K562 (cell line): ENCODE measurements around the gene HNMT. TPM values are rescaled to one million over a fixed set of nuclear protein-coding genes. Genes with fewer than 3 reads are reported as not detected.
A peak's percentile ranks its signal among the peaks of the same experiment; 100 is the strongest.

ENCODE experiments used
- ATAC-seq: fragments of 200-7000 bp; cut with Tn5 transposase; 3 replicates; pipeline ENCODE4 v1.9.1; 2020; ENCODE audit warnings: moderate library complexity
- BruUV-seq: library from RNA; stranded (reverse); fragments of 400-500 nt; replicated peaks from 2 replicates; lab custom pipeline; 2021; lab: Mats Ljungman, UMichigan
- CTCF ChIA-PET: fragments of 300-600 bp; formaldehyde crosslinking; extraction: SDS; loops from one replicate; lab custom pipeline; 2021; ENCODE audit warnings: low intra/inter-chr PET ratio; lab: Yijun Ruan, JAX
- POLR2A ChIA-PET: fragments of 300-600, 350-650 bp; sonication (Branson Sonifier 250); formaldehyde crosslinking; extraction: SDS; loops from one replicate; lab custom pipeline; 2021; ENCODE audit warnings: antibody characterized with exemption, inconsistent platforms; lab: Yijun Ruan, JAX
- DNase-seq, 4 experiments: peaks; one replicate each; pipeline versions ENCODE4 v3.0.0 to v3.0.0-alpha.2; 2011 to 2018; ENCODE audit warnings: low spot score in 3 of 4, mixed read lengths in 3 of 4; ENCODE audit errors: extremely low read depth in 1 of 4
- FAIRE-seq: peaks from 2 replicates; lab custom pipeline; 2011; peaks lifted over from hg19 to GRCh38; lab: Jason Lieb, UNC
- H2AFZ ChIP-seq: 2 replicates; pipeline ENCODE4 v1.6.0; 2011; ENCODE audit warnings: low read depth, low read length, control low read depth, inconsistent platforms
- H3K27ac ChIP-seq: fragments of 200-600 bp; 3 replicates; pipeline ENCODE4 v1.8.0; 2011; ENCODE audit warnings: low read depth, mild to moderate bottlenecking, control low read depth, inconsistent platforms, low read length, moderate library complexity, mixed read lengths; ENCODE audit errors: extremely low read depth
- H3K27me3 ChIP-seq, 2 experiments: fragments of 300-600 bp in 1 of 2; 2 replicates in 1 of 2; 3 replicates in 1 of 2; pipeline versions ENCODE4 v1.6.0 to v1.8.0; 2011; ENCODE audit warnings: inconsistent platforms in 2 of 2, low read length in 2 of 2, mild to moderate bottlenecking in 1 of 2, mixed read lengths in 1 of 2, moderate library complexity in 1 of 2; ENCODE audit not compliant: control insufficient read depth in 2 of 2, insufficient read depth in 2 of 2
- H3K36me3 ChIP-seq: fragments of 300-600 bp; 3 replicates; pipeline ENCODE4 v1.8.0; 2011; ENCODE audit warnings: mild to moderate bottlenecking, low read length, inconsistent platforms; ENCODE audit not compliant: control insufficient read depth, insufficient read depth
- H3K4me1 ChIP-seq, 2 experiments: fragments of 200-600 bp in 1 of 2; replicated peaks in 1 of 2; 2 replicates in 1 of 2; 3 replicates in 1 of 2; pipeline versions ENCODE4 v1.5.1 to v1.8.0; 2011; ENCODE audit warnings: inconsistent platforms in 2 of 2, low read length in 2 of 2, mild to moderate bottlenecking in 1 of 2, mixed read lengths in 1 of 2, moderate library complexity in 1 of 2; ENCODE audit not compliant: control insufficient read depth in 2 of 2, insufficient read depth in 2 of 2
- H3K4me2 ChIP-seq: 2 replicates; pipeline ENCODE4 v1.6.1; 2011; ENCODE audit warnings: low read length, control low read depth, inconsistent platforms, mixed read lengths; ENCODE audit not compliant: insufficient read depth
- H3K4me3 ChIP-seq: fragments of 200-600 bp; sonication (generic), shearing (Covaris generic); 2 replicates; pipeline ENCODE4 v1.5.1; 2016; ENCODE audit warnings: control low read depth, inconsistent platforms
- H3K79me2 ChIP-seq: fragments of 200-600 bp; 3 replicates; pipeline ENCODE4 v1.8.0; 2011; ENCODE audit warnings: low read length, inconsistent platforms; ENCODE audit not compliant: control insufficient read depth, insufficient read depth
- H3K9ac ChIP-seq, 2 experiments: 2 replicates each; pipeline versions ENCODE4 v1.6.0 to v1.6.1; 2011; ENCODE audit warnings: low read depth in 2 of 2, low read length in 2 of 2, control low read depth in 1 of 2, inconsistent platforms in 1 of 2, mild to moderate bottlenecking in 1 of 2, mixed read lengths in 1 of 2; ENCODE audit not compliant: insufficient read depth in 1 of 2
- H3K9me1 ChIP-seq: one replicate; pipeline ENCODE4 v1.6.0; 2011; ENCODE audit warnings: inconsistent platforms, mild to moderate bottlenecking, low read length, moderate library complexity; ENCODE audit not compliant: control insufficient read depth, insufficient read depth
- H3K9me3 ChIP-seq: replicated peaks from 2 replicates; pipeline ENCODE4 v1.5.1; 2011; ENCODE audit warnings: low read depth, low read length, inconsistent platforms; ENCODE audit not compliant: control insufficient read depth, insufficient read depth
- H4K20me1 ChIP-seq: replicated peaks from 2 replicates; pipeline ENCODE4 v1.6.1; 2011; ENCODE audit warnings: low read length, inconsistent platforms, mixed read lengths; ENCODE audit not compliant: control insufficient read depth, insufficient read depth
- FOXM1 ChIP-seq, 2 experiments: fragments of 450-650 bp in 1 of 2; sonication (generic) in 1 of 2; formaldehyde crosslinking in 1 of 2; IDR thresholded peaks; 2 replicates each; pipeline versions ENCODE4 v1.6.1 to v1.9.0; 2017 to 2022; ENCODE audit warnings: low read depth in 2 of 2, mild to moderate bottlenecking in 2 of 2, missing genetic modification reagents in 1 of 2, moderate library complexity in 1 of 2
- NUFIP1 ChIP-seq: fragments of 450-650 bp; IDR thresholded peaks from 2 replicates; pipeline ENCODE4 v1.6.1; 2018; ENCODE audit not compliant: partially characterized antibody
- PRDM10 ChIP-seq: fragments of 450-650 bp; IDR thresholded peaks from 2 replicates; pipeline ENCODE4 v1.6.1; 2018; ENCODE audit not compliant: partially characterized antibody
- SMARCE1 ChIP-seq: fragments of 450-650 bp; IDR thresholded peaks from 2 replicates; pipeline ENCODE4 v1.7.1; 2016; ENCODE audit warnings: mild to moderate bottlenecking
- ZBTB11 ChIP-seq, 3 experiments: fragments of 200-800 bp in 1 of 3; fragments of 250-450 bp in 1 of 3; fragments of 450-650 bp in 1 of 3; sonication (Bioruptor Pico) in 1 of 3; sonication (Bioruptor generic) in 1 of 3; formaldehyde crosslinking in 1 of 3; IDR thresholded peaks; 2 replicates each; pipeline versions ENCODE4 v1.6.1 to v1.8.0; 2016 to 2022; ENCODE audit warnings: mild to moderate bottlenecking in 2 of 3, missing genetic modification characterization in 2 of 3, missing compliant biosample characterization in 1 of 3, moderate library complexity in 1 of 3
- ZNF324 ChIP-seq: fragments of 250-450 bp; sonication (Bioruptor Pico); IDR thresholded peaks from 2 replicates; pipeline ENCODE4 v1.4.0; 2020; ENCODE audit warnings: mild to moderate bottlenecking
- WGBS: fragments of 100-300 bp; shearing (Covaris generic); methylation state at CpG from one replicate; pipeline ENCODE4 v1.1.6; 2016; ENCODE audit warnings: low coverage, mixed read lengths; ENCODE audit not compliant: insufficient coverage; ENCODE audit errors: missing lambda C conversion rate; 5-methylcytosine and 5-hydroxymethylcytosine counted together
- in situ Hi-C: fragments of 300-500 bp; cut with MboI; formaldehyde crosslinking; loops from 4 replicates; pipeline ENCODE4 v1.15.0; 2018; ENCODE audit warnings: inconsistent platforms, mixed read lengths
- intact Hi-C: fragments of 100-400 bp; cut with micrococcal nuclease; formaldehyde crosslinking; loops from 2 replicates; pipeline ENCODE4 v1.14.2; 2022
- polyA plus RNA-seq, 8 experiments: library from polyadenylated mRNA; depleted of rRNA in 4 of 8; stranded (reverse) in 5 of 8; unstranded in 3 of 8; fragments of >200 nt; fragmentation: Nextera tagmentation in 2 of 8; fragmentation: Illumina TruSeq in 1 of 8; extraction: Ambion mirVana in 2 of 8; extraction: Trizol in 1 of 8; gene quantifications; 2 replicates each; pipeline versions ENCODE4 v1.2.1 to v1.2.3, GENCODE V29; 2011 to 2014; ENCODE audit warnings: inconsistent platforms in 1 of 8, missing spikeins in 1 of 8
- total RNA-seq, 7 experiments: library from RNA; depleted of rRNA in 6 of 7; stranded (reverse); fragments of >200 nt in 6 of 7; fragmentation: Illumina TruSeq in 2 of 7; extraction: Trizol in 2 of 7; gene quantifications; 2 replicates each; pipeline versions ENCODE4 v1.2.1 to v1.2.3, GENCODE V29; 2011 to 2021; ENCODE audit warnings: low replicate concordance in 1 of 7
- TF ChIP-seq, protein P1 (sequence below): fragments of 450-650 bp; IDR thresholded peaks from 2 replicates; pipeline ENCODE4 v1.7.1; 2018; ENCODE audit warnings: mild to moderate bottlenecking, low read depth; ENCODE audit not compliant: partially characterized antibody
- TF ChIP-seq, protein P2 (sequence below), 2 experiments: fragments of 200-800 bp in 1 of 2; sonication (Bioruptor generic) in 1 of 2; sonication (generic) in 1 of 2; formaldehyde crosslinking in 1 of 2; IDR thresholded peaks in 1 of 2; conservative IDR thresholded peaks in 1 of 2; 2 replicates each; pipeline versions ENCODE4 v1.5.0 to v1.6.1; 2016 to 2020; ENCODE audit warnings: missing compliant biosample characterization in 1 of 2, missing genetic modification characterization in 1 of 2, missing genetic modification reagents in 1 of 2

Gene HNMT
- total and polyA plus RNA-seq, 9 of the 15 experiments (the other 6 are each of a cell fraction or from before 2014, with no cell fraction given), result 3.1 to 10.9 (median 5.3) TPM

- FAIRE-seq (peak; percentile 96), ATAC-seq (peak; percentile 96), DNase-seq (peak in 2 of 4 experiments; percentile 57 to 87)
- H3K27ac ChIP-seq, result peak overlapping the region; percentile 12; the same call in 2 of the 3 replicates
- H3K9me3 ChIP-seq, result no peaks in the 10 kb centered on the region
- H2AFZ ChIP-seq, result no peak overlapping the region
- no peaks in the 10 kb centered on the region for H4K20me1 ChIP-seq
- WGBS, result 0% methylated on average over 1 of the region's 1 CpG
- no TSS peak for BruUV-seq
- no peak overlapping the region for H3K9ac ChIP-seq
- H3K4me1 ChIP-seq, result peaks cover 6 to 30% of the 10 kb centered on the region in 2 experiments; a peak in 4 of 5 replicates
- in situ Hi-C loops (no loop called here), intact Hi-C loops (loop anchor here (2.0 kb wide), 3 partner anchors 30 to 94 kb away; partner anchors contain the start of gene HNMT)
- H3K4me2 ChIP-seq, result 0 out of 2 replicates have a peak overlapping the region, but pooled peaks have one; percentile 9
- H3K36me3 ChIP-seq, result no peaks in the 10 kb centered on the region
- H3K27me3 ChIP-seq, result no peaks in the 10 kb centered on the region
- H3K9me1 ChIP-seq, result no peaks in the 10 kb centered on the region
- H3K79me2 ChIP-seq, result no peaks in the 10 kb centered on the region
- no peak overlapping the region for H3K4me3 ChIP-seq
- ChIA-PET POLR2A (interaction anchor here (1.4 kb wide), 1 partner anchor 39 kb away, joined by 3 read pairs; no protein-coding TSS in a partner anchor), CTCF (no interaction called here)
- TF ChIP-seq FOXM1 (IDR thresholded peaks at IDR 0.05; ENCODE audit: low read depth) (peak; percentile 92), FOXM1 (CRISPR knock-in tag; IDR thresholded peaks at IDR 0.05; ENCODE audit: low read depth) (no peak), ZNF324 (CRISPR knock-in tag) (no peak), SMARCE1 (peak; percentile 99), PRDM10 (peak; percentile 15), NUFIP1 (no peak), ZBTB11 (CRISPR knock-in tag; IDR thresholded peaks at IDR 0.05) (0 out of 6 replicates have a peak, but pooled peaks of 1 of the 3 experiments have one; percentile 31)
- TF ChIP-seq, protein P1, sequence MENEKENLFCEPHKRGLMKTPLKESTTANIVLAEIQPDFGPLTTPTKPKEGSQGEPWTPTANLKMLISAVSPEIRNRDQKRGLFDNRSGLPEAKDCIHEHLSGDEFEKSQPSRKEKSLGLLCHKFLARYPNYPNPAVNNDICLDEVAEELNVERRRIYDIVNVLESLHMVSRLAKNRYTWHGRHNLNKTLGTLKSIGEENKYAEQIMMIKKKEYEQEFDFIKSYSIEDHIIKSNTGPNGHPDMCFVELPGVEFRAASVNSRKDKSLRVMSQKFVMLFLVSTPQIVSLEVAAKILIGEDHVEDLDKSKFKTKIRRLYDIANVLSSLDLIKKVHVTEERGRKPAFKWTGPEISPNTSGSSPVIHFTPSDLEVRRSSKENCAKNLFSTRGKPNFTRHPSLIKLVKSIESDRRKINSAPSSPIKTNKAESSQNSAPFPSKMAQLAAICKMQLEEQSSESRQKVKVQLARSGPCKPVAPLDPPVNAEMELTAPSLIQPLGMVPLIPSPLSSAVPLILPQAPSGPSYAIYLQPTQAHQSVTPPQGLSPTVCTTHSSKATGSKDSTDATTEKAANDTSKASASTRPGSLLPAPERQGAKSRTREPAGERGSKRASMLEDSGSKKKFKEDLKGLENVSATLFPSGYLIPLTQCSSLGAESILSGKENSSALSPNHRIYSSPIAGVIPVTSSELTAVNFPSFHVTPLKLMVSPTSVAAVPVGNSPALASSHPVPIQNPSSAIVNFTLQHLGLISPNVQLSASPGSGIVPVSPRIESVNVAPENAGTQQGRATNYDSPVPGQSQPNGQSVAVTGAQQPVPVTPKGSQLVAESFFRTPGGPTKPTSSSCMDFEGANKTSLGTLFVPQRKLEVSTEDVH, result peak; percentile 63
- TF ChIP-seq, protein P2, sequence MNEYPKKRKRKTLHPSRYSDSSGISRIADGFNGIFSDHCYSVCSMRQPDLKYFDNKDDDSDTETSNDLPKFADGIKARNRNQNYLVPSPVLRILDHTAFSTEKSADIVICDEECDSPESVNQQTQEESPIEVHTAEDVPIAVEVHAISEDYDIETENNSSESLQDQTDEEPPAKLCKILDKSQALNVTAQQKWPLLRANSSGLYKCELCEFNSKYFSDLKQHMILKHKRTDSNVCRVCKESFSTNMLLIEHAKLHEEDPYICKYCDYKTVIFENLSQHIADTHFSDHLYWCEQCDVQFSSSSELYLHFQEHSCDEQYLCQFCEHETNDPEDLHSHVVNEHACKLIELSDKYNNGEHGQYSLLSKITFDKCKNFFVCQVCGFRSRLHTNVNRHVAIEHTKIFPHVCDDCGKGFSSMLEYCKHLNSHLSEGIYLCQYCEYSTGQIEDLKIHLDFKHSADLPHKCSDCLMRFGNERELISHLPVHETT (CRISPR knock-in tag; conservative IDR thresholded peaks at IDR 0.05 in 1 of 2, IDR thresholded peaks at IDR 0.05 in 1 of 2), result 0 out of 4 replicates have a peak, but pooled peaks of 1 of the 2 experiments have one; percentile 54
These were observed 94.2 kb downstream of the HNMT start for GRCh38 chr2:138058427-138058826.
